HG03103 (cell line): ENCODE data around the gene VSTM2L.

Experiments
- ATAC-seq: cut with Tn5 transposase; IDR thresholded peaks from one replicate; pipeline ENCODE4 v1.9.1; 2021; ENCODE audit warnings: low read depth; ENCODE audit not compliant: unreplicated experiment

VSTM2L gene

DNA sequence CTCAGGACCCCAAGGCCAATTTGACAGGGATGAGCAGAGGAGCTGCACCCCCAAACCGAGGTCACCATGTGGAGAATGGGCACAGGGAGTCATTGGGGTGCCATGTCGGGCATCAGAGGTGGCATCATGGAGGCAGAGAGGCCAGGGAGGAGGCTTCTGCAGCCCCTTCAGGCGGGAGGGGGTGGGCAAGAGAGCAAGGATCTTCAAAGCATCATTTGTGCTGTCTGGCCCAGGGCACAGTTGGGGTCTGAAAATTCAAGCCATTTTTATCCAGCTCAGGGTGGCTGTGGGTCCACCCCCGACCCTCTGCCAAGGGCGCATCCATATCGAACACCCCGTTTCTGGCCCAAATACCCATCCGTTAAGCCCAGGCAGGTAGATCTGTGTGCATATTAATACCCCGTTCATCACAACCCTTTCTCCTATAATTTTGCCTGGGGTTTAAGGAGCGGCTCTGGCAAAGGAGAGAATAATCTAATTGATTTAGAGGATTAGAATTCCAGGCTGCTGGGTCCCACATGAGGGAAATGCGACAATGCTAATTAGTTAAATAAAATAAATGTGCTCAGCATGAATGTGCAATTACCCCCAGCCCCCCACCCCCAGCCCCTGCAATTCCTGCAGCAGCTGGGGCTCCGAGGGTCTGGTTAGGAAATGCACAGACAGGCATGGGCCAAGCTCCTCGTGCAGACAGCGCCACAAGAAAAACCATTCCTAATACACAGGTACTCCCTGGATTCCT is 31.9 kb downstream of the VSTM2L start:
- no peak for ATAC-seq

DNA sequence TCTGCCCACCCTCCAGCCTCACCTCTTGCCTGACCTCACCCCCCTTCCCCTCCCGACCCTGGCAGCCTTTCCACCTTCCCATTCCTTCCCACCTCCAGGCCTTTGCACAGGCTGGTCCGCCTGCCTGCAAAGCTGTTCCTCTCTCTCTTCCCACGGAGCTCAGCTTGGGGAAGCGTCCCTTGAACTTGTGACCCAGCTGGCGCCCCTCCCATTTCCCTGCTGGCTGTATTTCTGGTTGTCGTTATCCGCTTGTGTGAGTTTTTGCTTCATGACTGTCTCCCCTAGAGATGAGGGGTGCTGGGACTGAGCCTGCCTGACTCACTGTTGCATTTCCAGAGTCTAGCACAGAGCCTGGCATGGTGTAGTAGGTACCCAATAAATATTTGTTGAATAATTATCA is 32.5 kb downstream of the VSTM2L start:
- ATAC-seq, result no peak

DNA sequence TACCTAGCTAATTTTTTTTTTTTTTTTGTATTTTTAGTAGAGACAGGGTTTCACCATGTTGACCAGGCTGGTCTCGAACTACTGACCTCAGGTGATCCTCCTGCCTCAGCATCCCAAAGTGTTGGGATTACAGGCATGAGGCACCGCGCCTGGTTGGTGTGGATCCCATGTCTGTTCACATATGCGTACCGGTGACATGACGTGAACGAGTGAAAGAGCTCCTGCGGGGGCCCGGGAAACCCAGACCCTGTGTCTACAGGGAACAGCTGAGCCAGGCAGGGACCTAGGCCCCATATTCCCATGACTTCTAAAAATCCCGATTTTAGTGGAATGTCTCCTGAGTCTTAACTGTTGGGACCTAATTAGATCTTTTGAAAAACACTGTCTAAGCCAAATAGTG is 33.1 kb downstream of the VSTM2L start:
- no peak for ATAC-seq

DNA sequence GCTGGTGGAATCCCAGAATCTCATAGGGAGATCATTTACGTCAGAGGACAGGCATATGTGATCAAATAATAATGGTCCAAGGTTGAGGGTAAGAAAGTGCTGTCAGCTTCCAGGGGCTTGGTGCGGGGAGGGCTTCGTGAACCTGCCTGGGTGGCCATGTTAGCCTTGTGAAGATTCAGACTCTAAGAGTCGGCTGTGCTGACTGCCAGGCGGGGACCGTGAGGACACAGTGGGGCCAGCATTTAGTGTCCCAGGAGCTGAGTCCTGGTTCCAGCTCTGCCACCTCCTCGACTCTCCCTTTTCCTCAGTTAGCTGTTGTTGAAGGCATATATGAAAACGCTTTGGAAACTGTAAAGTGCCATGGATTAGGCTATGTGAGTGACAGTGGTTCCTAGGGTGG is 33.5 kb downstream of the VSTM2L start:
- no peak for ATAC-seq

DNA sequence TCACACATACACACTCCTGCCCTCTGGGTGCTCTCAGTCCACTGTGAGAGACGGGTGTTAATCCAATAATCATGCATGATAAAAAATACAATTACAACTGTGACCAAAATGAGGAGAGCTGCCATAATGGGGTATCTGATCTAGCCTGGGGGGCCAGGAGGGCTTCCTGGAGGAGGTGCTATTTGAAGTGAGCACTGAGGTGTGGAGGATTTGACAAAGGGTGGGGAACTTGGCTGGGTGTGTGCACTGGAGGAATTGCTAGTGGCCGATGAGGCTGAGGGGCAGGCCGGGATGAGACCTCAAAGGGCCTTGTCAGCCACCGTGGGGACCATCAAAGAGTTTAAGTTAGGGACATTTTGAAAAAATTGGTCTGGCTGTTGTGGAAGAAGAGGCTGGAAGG is 34.8 kb downstream of the VSTM2L start:
- ATAC-seq, result no peak

DNA sequence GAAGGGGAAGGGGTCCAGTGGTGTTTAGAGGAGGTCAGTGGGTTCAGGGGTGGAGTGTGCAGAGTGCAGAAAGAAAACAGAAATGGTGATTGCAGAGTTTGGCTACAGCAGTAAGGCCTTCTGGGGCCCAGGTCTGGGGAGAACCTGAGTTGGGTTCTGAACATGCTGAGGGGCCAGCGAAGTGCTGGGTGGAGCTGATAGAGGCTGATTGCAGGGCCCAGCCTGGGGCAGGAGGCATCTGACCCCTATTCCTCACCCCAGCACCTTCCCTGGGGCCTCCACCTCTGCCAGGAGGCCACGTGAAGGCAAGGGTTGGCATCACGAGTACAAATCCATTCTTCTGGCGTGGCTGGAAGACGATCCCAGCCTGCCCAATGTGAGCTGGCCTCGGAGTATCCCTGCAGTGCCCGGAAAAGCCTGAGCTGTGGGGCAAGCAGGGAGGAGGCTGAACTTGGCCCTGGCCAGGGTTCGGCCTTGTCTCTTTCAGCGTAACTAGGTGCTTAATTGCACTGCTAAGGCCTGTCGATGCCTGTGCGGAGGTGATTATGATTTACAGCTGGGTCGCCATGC is 35.3 kb downstream of the VSTM2L start:
- no peak for ATAC-seq

DNA sequence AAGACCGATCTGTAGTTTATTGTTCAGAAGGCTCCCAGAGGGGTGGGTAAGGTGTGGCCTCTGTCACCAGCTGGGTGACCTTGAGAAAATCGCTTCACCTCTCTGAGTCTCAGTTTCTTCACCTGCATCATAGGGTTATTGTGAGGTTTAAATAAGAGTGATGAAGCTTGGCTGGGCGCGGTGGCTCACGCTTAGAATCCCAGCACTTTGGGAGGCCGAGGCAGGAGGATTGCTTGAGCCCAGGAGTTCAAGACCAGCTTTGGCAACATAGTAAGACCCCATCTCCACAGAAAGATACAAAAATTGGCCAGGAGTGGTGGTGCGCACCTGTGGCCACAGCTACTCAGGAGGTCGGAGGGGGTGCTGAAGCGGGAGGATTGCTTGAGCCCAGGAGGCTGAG is 36.0 kb downstream of the VSTM2L start:
- ATAC-seq, result no peak

DNA sequence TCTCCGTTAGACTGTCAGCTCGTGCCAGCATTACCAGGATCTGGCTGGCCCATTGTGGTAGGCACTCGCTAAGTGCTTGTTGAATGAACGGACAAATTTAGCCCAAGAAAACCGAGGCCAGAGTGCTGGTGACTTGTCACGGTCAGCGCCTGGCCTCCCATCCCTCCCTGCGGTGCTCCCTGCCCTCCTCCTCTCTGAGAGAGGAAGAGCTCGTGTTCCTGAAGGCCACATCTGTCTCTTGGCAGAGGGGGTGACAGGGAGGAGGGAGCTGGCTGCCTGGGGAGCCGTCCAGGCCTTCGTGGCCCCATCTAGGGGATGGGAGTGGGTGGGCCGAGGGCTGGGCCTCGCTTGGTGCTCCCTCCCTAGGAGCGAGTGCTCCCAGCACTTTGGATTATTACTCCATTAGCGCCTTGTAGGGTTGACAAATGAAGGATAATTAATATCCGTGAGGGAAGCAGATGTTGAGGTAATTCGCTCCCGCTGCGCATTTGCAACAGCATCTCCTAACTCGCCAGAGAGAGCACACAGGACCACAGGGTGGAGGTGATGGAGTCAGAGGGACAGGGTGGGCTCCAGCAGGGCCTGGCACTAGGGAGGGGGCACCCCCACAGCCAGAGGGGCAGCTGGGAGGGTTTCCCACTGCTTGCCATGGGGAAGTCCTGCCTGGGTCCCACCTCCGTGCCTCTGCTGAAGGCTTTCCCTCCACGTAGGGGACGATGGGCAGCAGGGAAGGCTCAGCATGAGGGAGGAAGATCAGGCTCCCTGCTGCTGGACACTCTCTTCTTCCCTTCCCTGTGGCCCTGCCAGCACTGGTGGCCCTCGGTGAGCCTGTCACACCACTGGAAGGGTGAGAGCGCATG is 37.0 kb downstream of the VSTM2L start:
- ATAC-seq, result no peak

DNA sequence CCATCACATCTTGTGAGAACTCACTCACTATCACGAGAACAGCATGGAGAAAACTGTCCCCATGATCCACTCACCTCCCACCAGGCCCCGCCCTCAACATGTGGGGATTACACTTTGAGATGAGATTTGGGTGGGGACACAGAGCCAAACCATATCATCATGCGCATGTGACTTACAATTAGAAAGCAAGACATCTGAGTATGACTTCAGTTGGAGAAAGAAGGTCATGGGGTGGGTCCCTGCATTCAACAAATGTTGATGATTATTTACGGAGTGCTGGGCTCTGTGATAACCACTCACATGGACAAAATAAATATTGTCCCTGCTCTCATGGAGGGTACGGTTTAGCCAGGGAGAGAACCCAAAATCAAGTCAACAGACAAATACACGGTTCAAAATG is 37.9 kb downstream of the VSTM2L start:
- no peak for ATAC-seq

DNA sequence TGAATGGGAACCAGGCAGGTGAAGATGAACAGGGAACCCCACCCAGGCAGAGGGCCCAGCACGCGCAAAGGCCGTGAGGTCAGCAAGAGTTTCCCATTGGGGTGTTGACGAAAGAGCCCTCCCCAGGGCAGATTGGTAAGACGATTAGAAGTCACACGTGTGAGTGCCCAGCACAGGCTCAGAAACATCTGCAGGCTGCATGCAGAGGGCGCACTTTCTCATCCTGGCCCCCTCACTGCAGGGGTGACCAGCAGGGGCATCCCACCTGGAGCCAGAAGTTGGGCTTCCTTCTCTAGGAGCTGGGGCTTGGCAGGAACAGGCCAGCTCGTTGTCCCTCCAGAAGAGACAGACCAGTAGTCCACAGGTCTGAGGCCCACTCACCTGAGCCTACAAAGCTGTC is 38.4 kb downstream of the VSTM2L start:
- ATAC-seq, result no peak

DNA sequence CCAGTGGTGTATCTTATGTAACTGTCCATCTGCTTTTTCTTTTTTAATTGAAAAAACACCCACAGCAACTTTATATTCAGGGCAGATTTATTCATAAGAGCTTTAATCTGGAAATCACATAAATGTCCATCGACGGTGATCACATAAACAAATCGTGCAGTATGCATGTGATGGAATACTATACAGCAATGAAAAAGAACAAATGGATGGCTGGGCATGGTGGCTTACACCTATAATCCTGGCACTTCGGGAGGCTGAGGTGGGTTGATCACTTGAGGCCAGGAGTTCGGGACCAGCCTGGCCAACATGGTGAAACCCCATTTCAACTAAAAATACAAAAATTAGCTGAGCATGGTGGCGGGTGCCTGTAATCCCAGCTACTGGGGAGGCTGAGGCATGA is 39.1 kb downstream of the VSTM2L start:
- ATAC-seq, result no peak

DNA sequence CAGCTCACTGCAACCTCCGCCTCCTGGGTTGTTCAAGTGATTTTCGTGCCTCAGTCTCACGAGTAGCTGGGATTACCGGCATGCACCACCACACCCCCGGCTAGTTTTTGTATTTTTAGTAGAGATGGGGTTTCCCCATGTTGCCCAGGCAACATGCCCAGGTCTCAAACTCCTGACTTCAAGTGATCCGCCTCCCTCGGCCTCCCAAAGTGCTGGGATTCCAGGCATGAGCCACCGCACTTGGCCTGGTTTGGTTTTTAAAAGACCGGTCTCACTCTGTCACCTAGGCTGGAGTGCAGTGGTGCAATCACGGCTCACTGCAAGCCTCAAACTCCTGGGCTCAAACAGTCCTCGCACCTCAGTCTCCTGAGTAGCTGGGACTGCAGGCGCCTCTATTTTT is 40.1 kb downstream of the VSTM2L start:
- ATAC-seq, result no peak

DNA sequence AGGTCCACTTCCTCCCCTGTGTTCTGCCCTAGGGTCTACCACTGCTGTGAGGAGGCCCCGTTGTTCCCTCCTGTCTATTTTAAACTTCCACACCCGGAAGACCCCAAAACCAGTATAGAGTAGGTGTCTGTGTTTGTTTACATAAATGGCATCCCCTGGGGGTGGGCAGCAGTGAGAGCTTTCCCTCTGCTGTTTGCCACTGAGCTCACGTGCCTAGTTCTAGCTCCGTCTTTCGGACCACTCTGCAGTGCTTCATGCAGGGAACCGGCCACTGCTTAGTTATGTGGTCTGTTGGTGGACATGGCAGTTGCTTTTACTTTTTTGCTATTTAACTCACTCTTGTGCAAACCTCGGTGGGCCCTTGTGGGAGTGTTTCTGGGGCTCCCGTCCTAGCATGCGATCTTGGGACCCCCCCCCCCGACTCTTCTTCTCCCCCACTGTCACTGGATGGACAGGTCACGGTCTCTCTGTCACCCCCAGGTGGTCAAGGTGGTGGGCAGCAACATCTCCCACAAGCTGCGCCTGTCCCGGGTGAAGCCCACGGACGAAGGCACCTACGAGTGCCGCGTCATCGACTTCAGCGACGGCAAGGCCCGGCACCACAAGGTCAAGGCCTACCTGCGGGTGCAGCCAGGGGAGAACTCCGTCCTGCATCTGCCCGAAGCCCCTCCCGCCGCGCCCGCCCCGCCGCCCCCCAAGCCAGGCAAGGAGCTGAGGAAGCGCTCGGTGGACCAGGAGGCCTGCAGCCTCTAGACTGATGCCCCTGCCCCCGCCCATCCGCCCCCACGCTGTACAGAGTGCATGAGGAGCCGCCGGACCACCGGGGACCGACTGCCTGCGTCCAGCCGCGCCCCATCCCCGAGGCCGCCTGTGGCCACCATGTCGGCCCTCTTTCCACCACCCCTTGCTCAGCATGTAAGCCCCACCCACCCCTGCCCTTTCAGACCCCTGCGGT is 40.9 kb downstream of the VSTM2L start:
- ATAC-seq, result no peak

DNA sequence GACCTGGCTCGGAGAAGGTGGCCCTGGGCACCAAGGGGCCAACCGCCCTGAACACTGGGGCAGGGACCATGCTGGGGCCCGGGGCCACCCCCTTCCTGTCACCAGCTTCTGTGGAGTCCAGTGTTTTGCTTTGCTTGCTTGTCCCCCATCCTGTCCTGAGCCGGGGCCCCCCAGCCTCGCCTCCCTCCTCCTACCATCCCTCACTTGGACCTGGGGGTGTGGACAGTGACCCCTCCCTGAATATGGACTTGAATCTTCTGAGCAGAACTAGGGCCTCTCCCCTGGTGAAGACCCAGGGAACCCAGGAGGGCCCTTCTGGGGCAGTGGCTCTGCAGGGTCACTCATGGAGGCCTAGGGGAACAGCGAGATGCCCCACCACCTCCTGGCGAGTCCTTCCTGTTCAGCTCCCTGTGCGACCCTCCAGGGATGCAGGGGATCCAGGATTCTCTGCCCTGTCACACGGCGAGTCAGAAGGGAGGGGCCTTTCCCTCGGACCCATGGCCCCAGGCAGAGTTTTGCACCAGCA is 41.6 kb downstream of the VSTM2L start:
- ATAC-seq, result no peak

DNA sequence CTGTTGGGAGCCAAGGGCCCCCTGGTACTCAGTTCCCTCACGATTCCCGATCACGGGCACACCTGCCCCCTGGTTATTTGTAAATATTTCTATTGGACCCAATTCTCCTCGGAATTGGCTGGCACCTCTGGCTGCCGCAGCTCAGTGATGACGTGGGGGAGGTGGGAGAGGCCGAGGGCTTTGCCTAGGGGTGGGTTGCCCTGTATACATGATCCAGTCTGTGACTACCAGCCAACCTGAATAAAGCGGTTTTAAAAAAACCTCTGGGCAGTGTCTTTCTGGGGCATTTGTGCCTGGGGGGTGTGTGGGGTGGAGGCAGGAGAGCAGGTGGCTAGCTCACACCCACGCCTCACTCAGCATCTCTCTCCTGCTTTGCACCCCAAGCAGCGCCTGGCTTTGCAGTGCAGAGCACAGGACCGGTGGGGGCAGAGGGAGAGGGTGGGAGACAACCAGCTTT is 42.2 kb downstream of the VSTM2L start:
- no peak for ATAC-seq

DNA sequence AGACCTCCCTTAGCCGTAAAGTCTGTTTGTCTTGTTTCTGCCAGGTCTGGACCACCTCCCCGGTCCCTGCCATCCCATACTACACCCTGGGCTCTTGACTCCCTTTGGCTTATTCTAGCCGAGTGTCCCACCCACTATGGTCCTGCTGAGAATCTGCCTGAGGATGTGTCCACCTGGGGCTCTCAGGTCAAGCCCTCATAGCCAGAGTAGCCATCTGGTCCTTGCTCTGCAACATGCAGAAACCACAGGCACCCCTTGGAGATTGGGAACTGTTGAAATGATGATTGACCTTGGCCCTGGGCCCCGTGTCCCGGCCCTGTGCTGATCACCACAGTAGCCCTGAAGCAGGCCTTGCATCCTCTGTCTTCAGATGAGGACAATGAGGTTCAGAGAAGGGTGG is 44.0 kb downstream of the VSTM2L start:
- ATAC-seq, result no peak

DNA sequence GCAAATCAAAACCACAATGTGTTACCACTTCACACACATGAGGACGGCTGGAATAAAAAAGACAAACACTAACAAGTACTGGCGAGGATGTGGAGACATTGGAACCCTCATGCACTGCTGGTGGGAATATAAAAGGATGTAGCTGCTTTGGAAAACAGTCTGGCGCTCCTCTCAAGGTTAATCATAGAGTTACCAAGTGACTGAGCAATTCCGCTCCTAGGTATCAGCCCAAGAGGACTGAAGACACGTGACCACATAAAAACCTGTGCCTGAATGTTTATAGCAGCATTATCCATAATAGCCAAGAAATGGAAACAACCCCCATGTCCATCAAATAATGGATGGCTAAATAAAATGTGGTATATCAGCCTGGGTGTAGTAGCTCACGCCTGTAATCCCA is 45.0 kb downstream of the VSTM2L start:
- ATAC-seq, result no peak

DNA sequence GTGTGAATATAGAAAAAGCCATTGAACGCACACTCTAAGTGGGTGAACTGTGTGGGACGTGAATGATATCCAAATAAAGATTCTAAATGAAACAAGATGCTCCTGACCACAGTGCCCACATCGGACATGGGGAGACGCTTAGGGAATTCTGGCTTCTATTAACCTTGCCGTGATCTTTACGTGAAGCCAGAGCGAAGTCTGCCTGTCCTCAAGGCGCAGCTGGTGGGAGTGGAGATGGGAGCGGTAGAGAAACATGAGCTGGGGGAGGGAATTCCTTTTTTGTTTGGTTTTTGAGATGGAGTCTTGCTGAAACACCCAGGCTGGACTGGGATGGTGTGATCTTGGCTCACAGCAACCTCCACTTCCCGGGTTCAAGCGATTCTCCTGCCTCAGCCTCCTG is 46.0 kb downstream of the VSTM2L start:
- no peak for ATAC-seq

DNA sequence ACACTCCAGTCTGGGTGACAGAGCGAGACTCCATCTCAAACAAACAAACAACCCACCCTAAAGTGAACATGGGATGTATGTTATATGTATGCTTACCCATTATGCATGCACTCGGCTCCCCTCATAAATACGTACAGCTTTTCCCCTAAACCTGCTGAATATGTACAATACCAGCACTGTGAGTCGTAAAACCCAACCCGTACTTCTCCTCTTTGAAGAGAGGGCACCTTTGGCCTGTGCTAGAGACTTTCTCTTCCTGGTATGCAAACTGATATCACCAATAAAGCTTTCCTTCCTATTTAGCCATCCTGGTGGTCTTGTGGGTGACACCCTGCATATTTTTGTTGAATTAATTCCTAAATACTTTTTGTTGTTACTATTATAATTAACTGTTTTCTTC is 51.3 kb downstream of the VSTM2L start:
- ATAC-seq, result no peak

DNA sequence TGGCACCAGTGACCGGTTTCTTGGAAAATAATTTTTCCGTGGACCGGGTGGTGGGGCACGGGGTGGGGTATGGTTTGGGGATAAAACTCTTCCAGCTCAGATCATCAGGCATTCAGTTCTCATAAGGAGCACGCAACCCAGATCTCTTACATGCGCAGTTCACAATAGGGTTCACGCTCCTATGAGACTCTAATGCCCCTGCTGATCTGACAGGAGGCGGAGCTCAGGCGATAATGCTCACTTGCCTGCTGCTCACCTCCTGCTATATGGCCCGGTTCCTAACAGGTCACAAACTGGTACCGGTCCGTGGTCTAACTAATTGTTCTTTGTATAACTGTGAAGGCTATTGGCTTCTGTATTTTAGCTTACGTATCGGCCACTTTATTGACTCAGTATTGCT is 51.7 kb downstream of the VSTM2L start:
- ATAC-seq, result no peak
